C1 segment of cervical spinal cord (tissue), 14 donors: ENCODE data around the gene MSH6.

Experiments used
- DNase-seq, 14 donors: peaks; one replicate each; lab custom pipeline; 2025; lab: John Stamatoyannopoulos, UW

The MSH6 gene

DNA sequence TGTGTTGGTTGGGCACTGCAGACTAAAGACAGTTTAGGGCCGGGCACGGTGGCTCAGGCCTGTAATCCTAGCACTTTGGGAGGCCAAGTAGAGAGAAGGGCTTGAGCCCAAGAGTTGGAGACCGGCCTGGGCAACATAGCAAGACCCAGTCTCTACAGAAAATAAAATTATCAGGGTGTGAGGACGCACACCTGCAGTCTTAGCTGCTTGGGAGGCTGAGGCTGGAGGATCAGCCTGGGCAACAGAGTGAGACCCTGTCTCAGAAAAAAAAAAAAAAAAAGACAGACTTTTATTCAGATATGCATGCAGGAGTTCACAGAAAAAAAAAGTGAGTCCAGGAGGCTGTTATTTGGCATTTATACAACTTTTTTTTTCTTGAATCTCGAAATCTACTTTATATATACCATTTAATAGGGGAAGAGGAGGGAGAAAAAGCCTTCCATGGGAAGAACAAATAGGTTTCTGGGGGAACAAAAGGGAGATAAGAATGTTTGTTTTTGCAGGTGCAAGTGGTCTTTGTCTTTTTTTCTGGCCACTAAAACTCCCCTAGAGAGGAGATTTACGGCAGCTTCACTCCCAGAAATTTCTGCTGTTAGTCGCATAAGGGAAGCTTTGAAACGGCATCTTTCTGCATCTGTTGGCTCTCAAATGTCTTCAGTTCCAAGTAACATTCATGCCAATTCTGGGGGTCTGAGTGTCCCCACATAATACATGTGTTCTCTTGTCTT, 4.1 kb upstream of the MSH6 start:
- DNase-seq: no peak

DNA sequence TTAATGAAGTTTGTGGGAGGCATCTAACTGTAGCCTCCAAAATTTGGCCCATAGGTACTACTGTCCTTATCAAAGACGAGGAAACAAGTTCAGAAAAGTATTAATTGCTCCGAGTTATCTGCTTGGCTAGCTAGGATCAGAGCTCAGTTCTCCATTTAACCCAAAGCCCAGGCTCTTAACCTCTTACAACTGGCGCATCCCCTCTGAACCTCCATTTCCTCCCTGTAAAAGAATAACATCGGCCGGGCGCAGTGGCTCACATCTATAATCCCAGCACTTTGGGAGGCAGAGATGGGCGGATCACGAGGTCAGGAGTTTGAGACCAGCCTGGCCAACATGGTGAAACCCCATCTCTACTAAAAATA, 3.5 kb upstream of the MSH6 start:
- DNase-seq: no peak

DNA sequence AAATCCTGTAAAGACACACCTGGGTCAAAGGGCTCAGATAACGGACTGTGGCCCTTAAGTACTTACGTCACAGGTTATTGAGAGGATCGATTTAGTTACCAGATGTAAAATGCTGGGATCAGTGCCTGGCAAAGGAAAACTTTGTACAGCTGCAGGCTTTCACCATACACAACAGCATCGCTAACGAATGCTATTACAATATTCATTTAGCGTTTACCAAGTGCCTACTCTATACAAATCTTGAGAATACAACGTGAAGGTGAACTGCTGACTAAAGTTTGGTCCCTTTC, 619 bp upstream of the MSH6 start:
- no peak for DNase-seq

GRCh38 chr2:47783486-47784351, 774 bp downstream of the MSH6 start:
- DNase-seq: peak in 13 of 14 donors; percentile 38 to 79 (median 52)

- no peak for DNase-seq
These were observed 1.5 kb downstream of the MSH6 start for GRCh38 chr2:47784352-47784851.

GRCh38 chr2:47785986-47786385, 3.0 kb downstream of the MSH6 start:
- DNase-seq: peak in 2 of 14 donors; percentile 13 to 14

- DNase-seq: no peak
These were observed 13.2 kb downstream of the MSH6 start for GRCh38 chr2:47796090-47796697.

GRCh38 chr2:47798631-47799030, 15.7 kb downstream of the MSH6 start:
- DNase-seq: no peak

GRCh38 chr2:47799031-47799609, 16.2 kb downstream of the MSH6 start:
- no peak for DNase-seq

DNA sequence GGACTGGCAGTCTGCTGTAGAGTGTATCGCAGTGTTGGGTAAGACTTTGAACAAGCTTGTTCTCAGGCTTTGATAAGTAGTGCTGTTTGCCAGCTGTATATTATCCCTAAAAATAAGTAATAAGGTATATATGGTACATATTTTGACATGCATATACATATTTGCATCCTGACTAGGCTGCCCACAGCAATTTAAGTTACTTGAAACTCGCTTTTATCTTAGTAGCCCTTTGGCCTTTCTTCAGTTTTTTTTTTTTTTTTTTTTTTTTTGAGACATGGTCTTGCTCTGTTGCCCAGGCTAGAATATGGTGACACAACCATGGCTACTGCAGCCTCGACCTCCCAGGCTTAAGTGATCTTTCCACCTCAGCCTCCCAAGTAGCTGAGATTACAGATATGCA, 18.2 kb downstream of the MSH6 start:
- DNase-seq: no peak

DNA sequence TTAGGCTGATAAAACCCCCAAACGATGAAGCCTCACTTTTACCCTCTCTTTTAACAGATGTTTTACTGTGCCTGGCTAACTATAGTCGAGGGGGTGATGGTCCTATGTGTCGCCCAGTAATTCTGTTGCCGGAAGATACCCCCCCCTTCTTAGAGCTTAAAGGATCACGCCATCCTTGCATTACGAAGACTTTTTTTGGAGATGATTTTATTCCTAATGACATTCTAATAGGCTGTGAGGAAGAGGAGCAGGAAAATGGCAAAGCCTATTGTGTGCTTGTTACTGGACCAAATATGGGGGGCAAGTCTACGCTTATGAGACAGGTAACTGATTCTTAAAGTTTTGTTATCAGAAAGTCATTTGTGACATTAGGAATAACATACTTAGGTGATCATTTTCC, 20.4 kb downstream of the MSH6 start:
- no peak for DNase-seq

DNA sequence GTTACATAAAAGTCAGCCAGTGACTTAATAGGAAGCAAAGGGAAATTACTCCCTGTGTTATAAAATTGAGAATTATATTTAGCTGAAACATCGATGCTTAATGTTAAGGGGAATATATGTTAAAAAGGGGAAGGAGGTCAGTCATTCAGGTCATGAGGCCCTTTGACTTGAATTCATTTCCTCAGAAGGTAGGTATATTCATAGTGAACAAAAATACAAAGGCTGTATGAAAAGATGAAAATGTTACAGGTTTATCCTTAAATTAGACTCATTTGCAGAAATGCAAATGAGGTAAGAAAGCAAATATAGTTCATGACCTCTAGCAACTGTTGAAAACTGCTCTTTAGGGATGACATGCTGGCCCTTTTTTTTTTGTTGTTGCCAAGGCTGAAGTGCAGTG, 20.8 kb downstream of the MSH6 start:
- no peak for DNase-seq

DNA sequence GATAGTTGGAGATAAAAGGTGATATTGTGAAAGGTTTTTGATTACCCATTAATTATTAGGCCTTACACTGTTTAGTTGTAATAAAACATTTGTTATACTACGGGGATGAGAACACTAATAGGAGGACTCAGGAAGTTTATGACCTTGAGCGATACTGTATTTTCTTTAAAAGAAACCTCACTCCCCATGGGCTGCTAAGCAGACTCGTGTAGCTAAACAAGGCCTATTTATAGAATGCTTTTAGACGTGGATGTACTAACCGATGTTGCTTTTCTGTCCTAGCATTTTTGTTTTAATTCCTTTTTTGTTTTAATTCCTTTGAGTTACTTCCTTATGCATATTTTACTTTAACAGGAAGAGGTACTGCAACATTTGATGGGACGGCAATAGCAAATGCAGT, 22.9 kb downstream of the MSH6 start:
- DNase-seq: no peak

DNA sequence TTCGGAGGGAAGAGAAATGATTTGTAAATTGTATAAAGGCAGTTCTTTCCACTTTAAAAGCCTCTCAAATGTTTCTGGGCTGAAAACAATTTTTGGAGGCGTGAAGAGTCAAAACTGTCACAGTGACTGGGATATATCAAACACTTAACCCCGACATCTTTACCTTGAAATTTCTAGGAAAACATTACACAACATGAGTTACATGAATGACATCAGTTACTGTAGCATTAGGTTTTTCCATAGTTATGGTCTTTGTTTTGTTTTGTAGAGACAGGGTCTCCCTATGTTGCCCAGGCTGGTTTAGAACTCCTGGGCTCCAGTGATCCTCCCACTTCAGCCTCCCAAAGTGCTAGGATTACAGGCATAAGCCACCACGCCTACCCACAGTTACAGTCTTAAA, 25.7 kb downstream of the MSH6 start:
- no peak for DNase-seq

DNA sequence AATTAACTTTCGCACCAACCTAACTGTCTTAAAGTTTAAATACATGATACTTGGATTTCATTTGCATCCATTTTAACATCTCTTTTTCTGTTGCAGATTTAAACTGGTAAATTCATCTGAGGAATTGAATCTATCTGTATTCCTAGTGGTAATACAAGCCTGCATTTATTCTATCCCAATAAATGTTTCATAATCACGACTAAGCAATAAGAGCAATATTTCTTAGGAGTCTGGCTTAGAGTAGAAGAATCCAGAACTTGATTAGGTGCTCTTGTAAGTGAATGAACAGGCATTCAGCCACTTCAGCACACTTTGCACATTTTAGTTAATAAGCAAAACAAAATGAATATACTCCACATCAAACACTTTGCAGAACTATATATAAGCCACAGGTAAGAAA, 27.0 kb downstream of the MSH6 start:
- DNase-seq: no peak

DNA sequence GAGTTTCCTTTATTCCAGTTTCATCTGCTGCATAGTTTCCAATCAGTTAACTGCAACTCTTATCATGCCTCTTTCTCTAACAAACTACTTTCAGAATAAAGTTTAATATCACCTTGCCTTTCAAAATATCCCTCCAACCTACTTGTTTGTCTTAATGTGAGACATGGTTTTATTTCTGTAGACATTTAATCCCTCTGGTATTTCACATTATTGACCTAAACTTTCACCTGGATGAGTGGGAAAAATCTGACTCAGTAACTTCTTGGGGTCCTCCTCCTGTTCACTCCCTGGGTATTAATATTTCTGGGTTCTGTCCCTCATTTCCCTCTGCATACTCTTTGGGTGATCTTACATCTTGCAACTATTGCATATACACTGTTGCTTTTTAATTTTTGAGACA, 27.9 kb downstream of the MSH6 start:
- no peak for DNase-seq

GRCh38 chr2:47811668-47812067, 28.7 kb downstream of the MSH6 start:
- DNase-seq: no peak

GRCh38 chr2:47815764-47816163, 32.8 kb downstream of the MSH6 start:
- no peak for DNase-seq

GRCh38 chr2:47818777-47819176, 35.8 kb downstream of the MSH6 start:
- no peak for DNase-seq

GRCh38 chr2:47819834-47820233, 36.9 kb downstream of the MSH6 start:
- DNase-seq: no peak

GRCh38 chr2:47822518-47822917, 39.6 kb downstream of the MSH6 start:
- DNase-seq: no peak

GRCh38 chr2:47833516-47833968, 50.6 kb downstream of the MSH6 start:
- no peak for DNase-seq
